ENCODE results near the gene TLNRD1.

The TLNRD1 gene

DNA sequence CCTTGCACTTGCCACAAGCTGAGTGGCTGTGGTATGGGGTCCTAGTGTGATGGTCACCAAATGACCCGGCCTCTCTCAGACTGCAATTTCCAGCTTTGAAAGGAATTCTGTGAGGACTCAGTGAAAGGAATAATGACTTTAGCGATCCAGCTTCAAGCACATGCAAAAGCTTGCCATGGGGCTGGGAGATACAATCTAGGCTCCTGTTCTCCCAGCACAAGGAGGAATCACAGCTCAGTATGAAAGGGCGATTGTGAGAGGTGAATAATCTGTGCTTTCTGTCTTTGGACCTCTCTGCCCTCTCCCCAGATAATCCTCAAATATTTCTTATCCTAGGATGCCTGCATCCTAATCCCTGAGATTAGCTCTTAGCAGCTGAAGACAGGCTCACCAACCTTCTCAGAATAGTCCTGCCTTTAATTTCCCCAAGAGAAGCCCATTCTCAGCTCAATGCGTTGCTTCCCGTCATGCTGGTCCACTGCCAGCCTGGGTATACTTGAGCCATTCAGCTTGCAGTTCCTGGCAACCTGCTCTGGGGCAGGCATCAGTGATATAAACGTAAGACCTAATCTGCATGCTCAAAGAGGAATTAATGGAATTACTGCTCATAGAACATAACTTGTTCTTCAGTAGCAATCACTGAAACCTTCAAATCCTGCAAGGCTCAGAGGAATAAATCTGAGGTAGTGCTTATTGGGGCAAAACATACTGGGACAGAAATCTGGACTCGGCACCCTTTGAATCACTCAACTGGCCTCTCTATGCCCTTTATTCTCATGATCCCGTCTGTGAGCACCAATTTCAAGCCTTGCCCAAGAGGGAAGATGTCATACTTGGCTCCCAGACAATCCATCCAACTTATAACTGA lies 15.1 kb downstream of the TLNRD1 start:
- Histone ChIP-seq H3K9ac (ENCODE audit: low read length) (peak overlapping the region; percentile 25), H2BK120ac (ENCODE audit: low read depth, low read length) (no peak overlapping the region), H3K36me3 (ENCODE audit: control insufficient read depth in 1 of 2, insufficient read depth in 2 of 2, low read depth in 1 of 2, low read length in 2 of 2) (no peaks in the 10 kb centered on the region), H3K27ac (ENCODE audit: low read length, poor library complexity, severe bottlenecking) (no peak overlapping the region), H3K27me3 (ENCODE audit: control insufficient read depth in 1 of 2, insufficient read depth in 1 of 2, low read length in 2 of 2) (no peaks in the 10 kb centered on the region), H3K18ac (ENCODE audit: low read depth in 1 of 2, low read length in 2 of 2) (no peak overlapping the region), H3K79me1 (replicated peaks; ENCODE audit: low read length, poor library complexity, severe bottlenecking) (peaks cover 7% of the 10 kb centered on the region), H2AFZ (ENCODE audit: low read depth, low read length) (no peak overlapping the region), H3K14ac (ENCODE audit: low read length in 2 of 2) (no peak overlapping the region), H2BK5ac (ENCODE audit: low read depth, low read length, poor library complexity, severe bottlenecking) (no peak overlapping the region), H3K4me2 (ENCODE audit: low read length, poor library complexity, severe bottlenecking) (no peak overlapping the region), H4K91ac (ENCODE audit: low read length) (no peak overlapping the region), H3K4me3 (ENCODE audit: insufficient read depth in 1 of 2, low read depth in 1 of 2, low read length in 2 of 2) (no peak overlapping the region), H4K8ac (ENCODE audit: low read length) (no peak overlapping the region), H3K9me3 (ENCODE audit: control insufficient read depth, low read length) (no peaks in the 10 kb centered on the region), H3K4me1 (ENCODE audit: control insufficient read depth, insufficient read depth, low read depth, low read length) (no peaks in the 10 kb centered on the region), H3K4ac (ENCODE audit: low read depth in 1 of 2, low read length in 2 of 2) (no peak overlapping the region), H2BK15ac (ENCODE audit: low read depth, poor library complexity, severe bottlenecking) (no peak overlapping the region), H2BK12ac (ENCODE audit: low read length in 2 of 2) (no peak overlapping the region), H3K23ac (ENCODE audit: low read length in 2 of 2) (no peak overlapping the region), H2AK5ac (ENCODE audit: low read length, severe bottlenecking) (no peak overlapping the region)
- DNase-seq: no peak
- WGBS: 79% methylated on average over 7 of the region's 8 CpGs

DNA sequence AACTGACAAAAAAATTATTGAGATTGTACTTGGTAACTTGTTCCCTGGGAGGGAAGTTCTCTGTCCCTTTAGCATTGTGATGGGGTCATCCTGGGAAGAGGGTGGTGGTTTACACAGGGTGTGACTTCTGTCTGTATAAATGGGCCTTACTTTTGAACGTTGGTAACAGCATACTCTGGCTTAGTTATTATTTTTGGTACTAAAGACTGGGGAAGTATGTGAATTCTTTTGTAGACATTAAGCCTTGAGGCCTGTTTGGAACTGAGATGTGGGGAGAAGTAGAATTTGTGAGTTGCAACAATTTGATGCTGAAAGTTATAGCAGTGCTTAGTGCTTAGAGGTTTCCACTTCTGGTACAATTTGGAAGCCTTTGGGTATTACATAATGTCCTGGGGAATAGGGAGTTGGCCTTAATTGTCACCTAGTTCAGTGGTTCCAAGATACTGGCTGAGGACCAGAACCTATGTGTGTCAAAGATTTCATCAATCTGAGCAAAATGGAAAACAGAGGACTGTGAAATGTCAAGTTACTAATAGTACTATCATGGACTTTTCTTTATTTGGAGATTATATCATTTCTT lies 15.9 kb downstream of the TLNRD1 start:
- H2BK15ac ChIP-seq (ENCODE audit: low read depth, poor library complexity, severe bottlenecking): no peak overlapping the region
- H2BK5ac ChIP-seq (ENCODE audit: low read depth, low read length, poor library complexity, severe bottlenecking): no peak overlapping the region
- no peak overlapping the region for H3K23ac ChIP-seq (ENCODE audit: low read length in 2 of 2)
- H3K79me1 ChIP-seq (replicated peaks; ENCODE audit: low read length, poor library complexity, severe bottlenecking): peaks cover 7% of the 10 kb centered on the region
- H2BK120ac ChIP-seq (ENCODE audit: low read depth, low read length): no peak overlapping the region
- no peaks in the 10 kb centered on the region for H3K9me3 ChIP-seq (ENCODE audit: control insufficient read depth, low read length)
- H3K27ac ChIP-seq (ENCODE audit: low read length, poor library complexity, severe bottlenecking): no peak overlapping the region
- no peak overlapping the region for H4K91ac ChIP-seq (ENCODE audit: low read length)
- no peaks in the 10 kb centered on the region for H3K36me3 ChIP-seq (ENCODE audit: control insufficient read depth in 1 of 2, insufficient read depth in 2 of 2, low read depth in 1 of 2, low read length in 2 of 2)
- WGBS: 84% methylated on average over 1 of the region's 1 CpG
- no peak overlapping the region for H2AFZ ChIP-seq (ENCODE audit: low read depth, low read length)
- H4K8ac ChIP-seq (ENCODE audit: low read length): no peak overlapping the region
- no peak overlapping the region for H2BK12ac ChIP-seq (ENCODE audit: low read length in 2 of 2)
- H3K4me3 ChIP-seq (ENCODE audit: insufficient read depth in 1 of 2, low read depth in 1 of 2, low read length in 2 of 2): no peak overlapping the region
- no peak overlapping the region for H3K18ac ChIP-seq (ENCODE audit: low read depth in 1 of 2, low read length in 2 of 2)
- DNase-seq: no peak
- no peak overlapping the region for H2AK5ac ChIP-seq (ENCODE audit: low read length, severe bottlenecking)
- no peak overlapping the region for H3K4ac ChIP-seq (ENCODE audit: low read depth in 1 of 2, low read length in 2 of 2)
- no peaks in the 10 kb centered on the region for H3K4me1 ChIP-seq (ENCODE audit: control insufficient read depth, insufficient read depth, low read depth, low read length)
- no peaks in the 10 kb centered on the region for H3K27me3 ChIP-seq (ENCODE audit: control insufficient read depth in 1 of 2, insufficient read depth in 1 of 2, low read length in 2 of 2)
- H3K9ac ChIP-seq (ENCODE audit: low read length): peak overlapping the region; percentile 25
- H3K14ac ChIP-seq (ENCODE audit: low read length in 2 of 2): no peak overlapping the region
- H3K4me2 ChIP-seq (ENCODE audit: low read length, poor library complexity, severe bottlenecking): no peak overlapping the region

DNA sequence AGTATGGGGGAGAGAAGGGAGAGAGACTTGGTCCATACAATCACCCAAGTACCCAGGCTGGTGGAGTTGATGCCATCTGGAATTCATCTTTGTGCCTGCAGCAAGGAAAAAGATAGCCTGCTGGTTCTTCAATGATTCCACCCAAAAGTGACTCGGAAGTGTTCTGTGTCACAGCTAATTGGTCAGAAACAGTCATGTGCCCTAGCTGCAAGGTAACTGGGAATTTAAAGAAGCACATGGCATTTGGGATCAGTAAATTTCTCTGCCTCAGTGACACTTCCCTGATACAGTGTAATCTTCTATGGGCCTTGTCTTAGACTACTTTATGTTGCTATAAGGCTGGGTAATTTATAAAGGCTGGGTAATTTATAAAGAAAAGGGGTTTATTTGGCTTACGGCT lies 17.5 kb downstream of the TLNRD1 start:
- Histone ChIP-seq H3K9me3 (ENCODE audit: control insufficient read depth, low read length) (no peaks in the 10 kb centered on the region), H2AFZ (ENCODE audit: low read depth, low read length) (no peak overlapping the region), H3K4me2 (ENCODE audit: low read length, poor library complexity, severe bottlenecking) (no peak overlapping the region), H3K27me3 (ENCODE audit: control insufficient read depth in 1 of 2, insufficient read depth in 1 of 2, low read length in 2 of 2) (no peaks in the 10 kb centered on the region), H3K27ac (ENCODE audit: low read length, poor library complexity, severe bottlenecking) (no peak overlapping the region), H3K4ac (ENCODE audit: low read depth in 1 of 2, low read length in 2 of 2) (no peak overlapping the region), H3K79me1 (replicated peaks; ENCODE audit: low read length, poor library complexity, severe bottlenecking) (peaks cover 3% of the 10 kb centered on the region), H3K23ac (ENCODE audit: low read length in 2 of 2) (no peak overlapping the region), H3K36me3 (ENCODE audit: control insufficient read depth in 1 of 2, insufficient read depth in 2 of 2, low read depth in 1 of 2, low read length in 2 of 2) (no peaks in the 10 kb centered on the region), H3K4me1 (ENCODE audit: control insufficient read depth, insufficient read depth, low read depth, low read length) (no peaks in the 10 kb centered on the region), H2BK12ac (ENCODE audit: low read length in 2 of 2) (no peak overlapping the region), H4K91ac (ENCODE audit: low read length) (no peak overlapping the region), H3K4me3 (ENCODE audit: insufficient read depth in 1 of 2, low read depth in 1 of 2, low read length in 2 of 2) (no peak overlapping the region), H2BK5ac (ENCODE audit: low read depth, low read length, poor library complexity, severe bottlenecking) (no peak overlapping the region), H3K14ac (ENCODE audit: low read length in 2 of 2) (no peak overlapping the region), H3K18ac (ENCODE audit: low read depth in 1 of 2, low read length in 2 of 2) (no peak overlapping the region), H2BK15ac (ENCODE audit: low read depth, poor library complexity, severe bottlenecking) (no peak overlapping the region), H4K8ac (ENCODE audit: low read length) (no peak overlapping the region), H2BK120ac (ENCODE audit: low read depth, low read length) (no peak overlapping the region), H3K9ac (ENCODE audit: low read length) (no peak overlapping the region), H2AK5ac (ENCODE audit: low read length, severe bottlenecking) (no peak overlapping the region)
- WGBS: 96% methylated on average over 2 of the region's 2 CpGs
- no peak for DNase-seq

DNA sequence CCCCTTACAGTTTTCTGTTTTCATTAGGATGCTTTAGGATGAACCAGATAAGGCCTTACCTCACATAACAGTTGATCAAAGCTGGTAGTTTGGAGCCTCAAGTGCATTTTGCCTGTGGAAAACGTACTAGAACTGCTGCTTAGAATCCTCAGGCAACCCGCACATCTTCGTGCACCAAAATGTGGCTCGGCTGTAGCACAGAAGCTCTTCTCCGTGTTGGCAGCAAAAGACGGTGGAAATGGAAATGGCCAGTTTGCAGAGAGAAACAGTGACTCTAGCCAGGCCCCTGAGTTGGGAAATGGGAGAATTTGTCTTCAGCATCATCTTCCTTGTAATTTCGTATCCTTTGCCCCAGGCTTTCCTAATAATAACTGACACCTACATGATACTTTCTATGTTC lies 20.6 kb downstream of the TLNRD1 start:
- DNase-seq: no peak
- 95% methylated on average over 6 of the region's 7 CpGs for WGBS
- H3K4me2 ChIP-seq (ENCODE audit: low read length, poor library complexity, severe bottlenecking): no peak overlapping the region

More for the DNA sequence above, 20.6 kb downstream of the TLNRD1 start:
- H3K4me1 ChIP-seq (ENCODE audit: control insufficient read depth, insufficient read depth, low read depth, low read length): peaks cover 3% of the 10 kb centered on the region
- no peak overlapping the region for H4K91ac ChIP-seq (ENCODE audit: low read length)
- H2BK120ac ChIP-seq (ENCODE audit: low read depth, low read length): no peak overlapping the region
- H4K8ac ChIP-seq (ENCODE audit: low read length): peak overlapping the region; percentile 22
- no peak overlapping the region for H2BK15ac ChIP-seq (ENCODE audit: low read depth, poor library complexity, severe bottlenecking)
- no peak overlapping the region for H2AFZ ChIP-seq (ENCODE audit: low read depth, low read length)
- no peak overlapping the region for H3K4ac ChIP-seq (ENCODE audit: low read depth in 1 of 2, low read length in 2 of 2)
- no peak overlapping the region for H3K18ac ChIP-seq (ENCODE audit: low read depth in 1 of 2, low read length in 2 of 2)
- H2BK12ac ChIP-seq (ENCODE audit: low read length in 2 of 2): no peak overlapping the region
- peak overlapping the region; percentile 78 for H2BK5ac ChIP-seq (ENCODE audit: low read depth, low read length, poor library complexity, severe bottlenecking)
- no peak overlapping the region for H3K9ac ChIP-seq (ENCODE audit: low read length)
- no peak overlapping the region for H3K4me3 ChIP-seq (ENCODE audit: insufficient read depth in 1 of 2, low read depth in 1 of 2, low read length in 2 of 2)
- H3K23ac ChIP-seq (ENCODE audit: low read length in 2 of 2): no peak overlapping the region
- no peak overlapping the region for H3K27ac ChIP-seq (ENCODE audit: low read length, poor library complexity, severe bottlenecking)
- H3K14ac ChIP-seq (ENCODE audit: low read length in 2 of 2): no peak overlapping the region
- H3K27me3 ChIP-seq (ENCODE audit: control insufficient read depth in 1 of 2, insufficient read depth in 1 of 2, low read length in 2 of 2): no peaks in the 10 kb centered on the region
- no peaks in the 10 kb centered on the region for H3K36me3 ChIP-seq (ENCODE audit: control insufficient read depth in 1 of 2, insufficient read depth in 2 of 2, low read depth in 1 of 2, low read length in 2 of 2)
- H3K9me3 ChIP-seq (ENCODE audit: control insufficient read depth, low read length): no peaks in the 10 kb centered on the region
- H2AK5ac ChIP-seq (ENCODE audit: low read length, severe bottlenecking): no peak overlapping the region
- H3K79me1 ChIP-seq (replicated peaks; ENCODE audit: low read length, poor library complexity, severe bottlenecking): no peaks in the 10 kb centered on the region

Measured in mesenchymal stem cell (in vitro differentiated cells and primary cell).